HEK293T (cell line): ENCODE measurements around the gene SPATS2L.

Experiments used
- CTCF ChIA-PET: fragments of 350-600 bp; formaldehyde crosslinking; extraction: SDS; loops from one replicate; lab custom pipeline; 2021; ENCODE audit warnings: antibody characterized with exemption, inconsistent platforms; lab: Yijun Ruan, JAX
- POLR2A ChIA-PET: fragments of 350-600 bp; formaldehyde crosslinking; extraction: SDS; loops from one replicate; lab custom pipeline; 2020; ENCODE audit warnings: antibody characterized with exemption, inconsistent platforms; lab: Yijun Ruan, JAX
- DNase-seq: peaks from one replicate; pipeline ENCODE4 v3.0.0; 2012; ENCODE audit warnings: mixed read lengths; ENCODE audit errors: extremely low spot score
- ARNT ChIP-seq: fragments of 450-650 bp; IDR thresholded peaks from 2 replicates; pipeline ENCODE4 v1.6.1; 2017; ENCODE audit warnings: mild to moderate bottlenecking
- BHLHE40 ChIP-seq: fragments of 450-650 bp; IDR thresholded peaks from 2 replicates; pipeline ENCODE4 v1.6.1; 2016; ENCODE audit warnings: mild to moderate bottlenecking, moderate library complexity, borderline replicate concordance
- CTBP1 ChIP-seq: fragments of 450-650 bp; IDR thresholded peaks from 2 replicates; pipeline ENCODE4 v1.6.1; 2016; ENCODE audit warnings: borderline replicate concordance
- ELF4 ChIP-seq: fragments of 450-650 bp; IDR thresholded peaks from 2 replicates; pipeline ENCODE4 v1.6.1; 2017; ENCODE audit warnings: antibody characterized with exemption
- FOXA1 ChIP-seq: fragments of 450-650 bp; IDR thresholded peaks from 2 replicates; pipeline ENCODE4 v1.6.1; 2016; ENCODE audit warnings: mild to moderate bottlenecking
- FOXK2 ChIP-seq: fragments of 450-650 bp; IDR thresholded peaks from 2 replicates; pipeline ENCODE4 v1.6.1; 2016; ENCODE audit warnings: mild to moderate bottlenecking
- FOXM1 ChIP-seq: fragments of 450-650 bp; IDR thresholded peaks from 2 replicates; pipeline ENCODE4 v1.6.1; 2017; ENCODE audit warnings: mild to moderate bottlenecking, borderline replicate concordance
- HDGF ChIP-seq: fragments of 450-650 bp; IDR thresholded peaks from 2 replicates; pipeline ENCODE4 v1.6.1; 2017; ENCODE audit warnings: antibody characterized with exemption, borderline replicate concordance
- L3MBTL2 ChIP-seq: fragments of 450-650 bp; conservative IDR thresholded peaks from 2 replicates; pipeline ENCODE4 v1.6.1; 2016; ENCODE audit warnings: mild to moderate bottlenecking
- LEF1 ChIP-seq: fragments of 450-650 bp; IDR thresholded peaks from 2 replicates; pipeline ENCODE4 v1.6.1; 2017; ENCODE audit warnings: mild to moderate bottlenecking, borderline replicate concordance
- NFRKB ChIP-seq: fragments of 450-650 bp; IDR thresholded peaks from 2 replicates; pipeline ENCODE4 v1.6.1; 2016; ENCODE audit warnings: mild to moderate bottlenecking, moderate library complexity
- SP1 ChIP-seq: fragments of 450-650 bp; IDR thresholded peaks from 2 replicates; pipeline ENCODE4 v1.6.1; 2017
- SUZ12 ChIP-seq: fragments of 450-650 bp; IDR thresholded peaks from 2 replicates; pipeline ENCODE4 v1.6.1; 2016; ENCODE audit warnings: mild to moderate bottlenecking
- TARDBP ChIP-seq: fragments of 450-650 bp; IDR thresholded peaks from 2 replicates; pipeline ENCODE4 v1.6.1; 2016
- ZNF384 ChIP-seq: fragments of 450-650 bp; IDR thresholded peaks from 2 replicates; pipeline ENCODE4 v1.6.1; 2016
- TF ChIP-seq, protein P1 (sequence below): fragments of 450-650 bp; IDR thresholded peaks from 2 replicates; pipeline ENCODE4 v1.6.1; 2016

SPATS2L gene

DNA sequence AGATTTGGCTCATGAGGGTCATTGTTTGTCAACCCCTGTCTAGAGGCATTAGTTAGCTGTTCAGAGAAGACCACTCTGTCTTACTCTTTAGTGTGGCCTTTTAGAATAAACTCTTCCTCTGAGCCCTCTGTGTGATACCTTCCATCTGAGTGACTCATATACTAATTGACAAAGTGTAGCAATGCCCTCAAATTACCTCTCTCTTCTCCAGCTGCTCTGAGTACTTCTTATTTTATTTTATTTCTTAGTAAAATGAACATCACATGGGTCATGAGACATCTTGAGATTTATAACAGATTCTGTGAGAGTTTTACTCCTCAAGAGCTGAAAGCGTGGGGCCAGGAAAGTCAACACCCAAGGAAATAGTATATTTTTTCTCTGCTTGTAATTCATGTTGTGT, 136.0 kb downstream of the SPATS2L start:
- ChIA-PET CTCF (interaction anchor here (0.6 kb wide), 1 partner anchor 24 kb away, joined by 5 read pairs; no protein-coding TSS in a partner anchor), POLR2A (no interaction called here)
- TF ChIP-seq L3MBTL2 (no peak), HDGF (no peak), BHLHE40 (no peak), FOXK2 (no peak), ARNT (no peak), LEF1 (no peak), ELF4 (no peak), CTBP1 (no peak), FOXM1 (no peak), SUZ12 (no peak), NFRKB (no peak), SP1 (no peak), ZNF384 (no peak)
- TF ChIP-seq, protein P1, sequence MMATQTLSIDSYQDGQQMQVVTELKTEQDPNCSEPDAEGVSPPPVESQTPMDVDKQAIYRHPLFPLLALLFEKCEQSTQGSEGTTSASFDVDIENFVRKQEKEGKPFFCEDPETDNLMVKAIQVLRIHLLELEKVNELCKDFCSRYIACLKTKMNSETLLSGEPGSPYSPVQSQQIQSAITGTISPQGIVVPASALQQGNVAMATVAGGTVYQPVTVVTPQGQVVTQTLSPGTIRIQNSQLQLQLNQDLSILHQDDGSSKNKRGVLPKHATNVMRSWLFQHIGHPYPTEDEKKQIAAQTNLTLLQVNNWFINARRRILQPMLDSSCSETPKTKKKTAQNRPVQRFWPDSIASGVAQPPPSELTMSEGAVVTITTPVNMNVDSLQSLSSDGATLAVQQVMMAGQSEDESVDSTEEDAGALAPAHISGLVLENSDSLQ = no peak
- DNase-seq = no peak

DNA sequence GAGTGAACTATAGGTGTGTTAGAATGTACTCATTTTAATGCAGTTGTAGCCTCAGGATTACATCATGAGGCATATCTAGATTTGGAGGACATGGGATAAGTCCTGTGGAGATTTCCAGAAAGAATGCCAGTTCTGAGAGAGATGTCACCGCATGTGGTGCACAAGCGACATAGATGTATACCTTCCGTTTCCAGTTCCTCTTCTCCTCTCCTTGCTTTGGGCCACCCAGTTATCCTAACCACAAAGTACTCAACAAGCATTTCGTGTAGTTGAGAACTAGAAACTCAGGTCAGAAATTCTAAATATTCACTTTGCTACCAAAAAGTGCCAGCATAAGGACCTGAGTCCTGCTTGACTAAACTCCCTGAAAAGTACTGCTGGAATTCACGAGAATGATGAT, 136.9 kb downstream of the SPATS2L start:
- CTCF ChIA-PET = no interaction called here
- no peak for TF ChIP-seq SP1
- no peak for TF ChIP-seq FOXK2
- TF ChIP-seq, protein P1 = no peak
- TF ChIP-seq FOXA1 = no peak
- TF ChIP-seq ZNF384 = no peak
- TF ChIP-seq SUZ12 = no peak
- TF ChIP-seq FOXM1 = no peak
- no peak for TF ChIP-seq HDGF
- no peak for TF ChIP-seq BHLHE40
- no peak for TF ChIP-seq L3MBTL2
- no peak for TF ChIP-seq CTBP1
- no peak for TF ChIP-seq TARDBP
- no peak for TF ChIP-seq NFRKB
- no peak for TF ChIP-seq ARNT
- TF ChIP-seq LEF1 = no peak
- no peak for DNase-seq
- POLR2A ChIA-PET = no interaction called here

DNA sequence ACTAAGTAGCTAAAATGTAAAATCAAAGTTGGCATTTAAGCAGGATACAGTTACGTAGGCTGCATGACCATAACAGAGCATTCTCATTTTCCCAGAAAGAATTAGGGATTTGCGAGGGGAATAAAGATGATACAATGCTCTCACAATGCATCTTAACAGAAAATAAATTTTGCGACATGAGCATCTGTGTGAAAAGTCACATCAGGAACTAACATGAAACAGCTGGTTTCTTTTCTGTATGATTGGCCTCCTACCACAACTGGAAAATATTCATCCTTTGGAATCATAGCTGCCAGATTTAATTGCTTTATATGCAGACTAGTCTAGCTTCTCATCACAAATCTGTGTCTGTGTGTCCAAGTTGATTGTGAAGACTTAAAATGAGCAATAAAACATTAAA, 137.4 kb downstream of the SPATS2L start:
- POLR2A ChIA-PET = no interaction called here
- TF ChIP-seq, protein P1 = no peak
- TF ChIP-seq FOXA1 (no peak), TARDBP (no peak), FOXM1 (no peak)
- DNase-seq = no peak
- CTCF ChIA-PET = no interaction called here

DNA sequence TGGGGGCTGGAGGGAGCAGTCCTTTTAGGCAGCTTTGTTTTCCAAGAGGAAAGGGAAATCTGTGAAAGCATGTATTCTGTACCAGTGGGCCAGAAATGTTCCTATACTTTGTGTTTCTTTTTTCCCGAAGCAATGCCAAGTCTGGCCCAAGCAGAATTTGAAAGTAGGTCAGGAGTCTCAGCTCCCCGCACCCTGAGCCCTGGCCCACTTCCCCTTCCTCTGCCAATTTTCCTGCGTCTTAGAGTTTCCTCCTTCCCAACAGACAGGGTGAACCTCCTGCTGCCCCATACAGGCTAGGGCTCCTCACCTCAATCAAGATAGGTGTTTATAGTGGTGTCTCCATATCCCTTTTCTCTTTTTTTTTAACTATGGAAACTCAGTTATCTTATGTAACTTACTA, 138.0 kb downstream of the SPATS2L start:
- TF ChIP-seq FOXA1 (no peak), TARDBP (no peak), L3MBTL2 (no peak), CTBP1 (no peak), ARNT (no peak), HDGF (no peak), LEF1 (no peak), SP1 (no peak), ELF4 (no peak), SUZ12 (no peak), FOXM1 (no peak), ZNF384 (no peak), FOXK2 (no peak), NFRKB (no peak), BHLHE40 (no peak)
- TF ChIP-seq, protein P1 = no peak
- ChIA-PET CTCF (no interaction called here), POLR2A (no interaction called here)
- DNase-seq = no peak

DNA sequence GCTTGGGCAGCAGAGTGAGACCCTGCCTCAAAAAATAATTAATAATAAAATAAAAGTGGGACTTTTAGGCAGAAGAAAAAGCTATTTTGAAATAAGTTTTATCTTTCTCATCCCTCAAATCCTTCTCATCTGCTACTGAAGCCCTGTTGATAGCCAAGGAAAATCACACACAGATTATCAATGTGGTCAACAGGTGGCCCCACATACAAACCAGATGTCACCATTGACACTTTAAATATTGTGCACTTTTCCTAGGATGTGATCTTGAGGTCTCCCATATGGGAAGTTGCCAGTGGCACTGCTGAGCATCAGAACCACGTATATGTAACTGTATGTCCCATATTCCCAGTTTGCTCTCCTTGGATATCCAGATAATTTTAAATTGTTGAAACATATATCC, 138.8 kb downstream of the SPATS2L start:
- ChIA-PET POLR2A (no interaction called here), CTCF (no interaction called here)
- no peak for DNase-seq
- TF ChIP-seq FOXK2 (no peak), CTBP1 (no peak), FOXM1 (no peak), HDGF (no peak), BHLHE40 (no peak), ARNT (no peak), LEF1 (no peak), TARDBP (no peak), ELF4 (no peak), FOXA1 (no peak)
- TF ChIP-seq, protein P1 = no peak
